ENCODE measurements around the gene ARL2BP. TPM values are rescaled to one million over a fixed set of nuclear protein-coding genes. Genes with fewer than 3 reads are reported as not detected.
"Not testable (repeated sequence)": the region's sequence is repeated elsewhere in the genome, so short reads cannot be mapped to it uniquely, and the experiment has no call there.

The ARL2BP gene
- total RNA-seq, result 10 to 100 TPM; 27.8 to 66.2 (median 51.0) TPM

DNA sequence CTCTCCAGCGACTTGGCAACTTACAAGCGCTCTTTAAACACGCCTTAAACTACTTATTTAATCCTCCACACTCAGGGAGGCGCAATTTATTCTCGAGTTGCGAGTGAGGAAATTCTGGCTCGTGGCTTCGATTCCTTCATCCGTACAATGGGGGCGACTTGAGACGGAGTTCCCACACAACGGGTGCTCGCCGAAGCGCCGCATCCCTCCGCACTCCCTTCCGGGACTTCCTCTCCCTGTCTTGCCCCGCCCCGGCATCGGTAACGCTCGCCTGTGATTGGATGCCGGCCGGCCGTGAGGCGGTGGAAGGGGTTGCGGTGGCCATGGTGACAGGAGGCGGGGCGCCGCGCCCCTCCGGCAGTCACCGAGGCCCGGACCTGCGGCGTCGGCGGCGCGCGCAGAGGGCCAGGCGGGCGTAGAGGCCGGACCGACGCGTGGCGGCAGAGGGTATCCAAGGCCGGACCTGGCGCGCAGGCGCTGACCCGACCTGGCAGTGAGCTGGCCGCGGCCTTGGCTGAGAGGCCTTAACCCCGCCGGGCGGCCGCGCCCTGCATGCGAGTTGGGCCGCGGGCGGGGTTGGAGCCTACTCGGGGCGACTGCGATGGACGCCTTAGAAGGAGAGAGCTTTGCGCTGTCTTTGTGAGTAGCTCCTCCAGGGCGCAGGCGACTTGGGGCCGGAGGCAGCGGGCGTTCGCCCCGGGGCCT, at the start of gene ARL2BP:
TSS of gene ARL2BP (plus strand) at position 493 of the 705 bp plus-strand sequence. CDS start at position 602, 109 bp downstream.
- no peaks in the 10 kb centered on the region for H3K27me3 ChIP-seq
- peak within 1 kb of the TSS; percentile 92 for H3K4me3 ChIP-seq

DNA sequence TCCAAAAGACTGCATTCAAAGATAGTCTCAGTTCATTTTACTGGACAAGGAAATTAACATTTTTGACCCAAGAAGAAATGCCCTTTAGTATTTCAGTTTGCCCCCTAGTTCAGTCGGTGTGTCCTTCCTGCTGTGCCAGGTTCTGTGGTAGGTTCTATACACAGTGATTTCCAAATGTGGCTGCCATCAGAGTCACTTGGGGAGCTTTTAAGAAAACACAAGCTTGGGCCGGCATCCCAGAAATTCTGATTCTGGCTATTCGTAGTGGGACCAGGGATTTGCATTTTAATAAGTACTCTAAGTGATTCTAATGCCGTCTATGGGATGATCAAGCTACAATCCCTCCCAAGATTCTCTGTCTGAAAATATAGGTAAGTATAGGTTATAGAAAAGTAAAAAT, 48.8 kb upstream of the ARL2BP start:
- 70% methylated on average over 4 of the region's 4 CpGs for WGBS
- Histone ChIP-seq H3K4me1 (peaks cover 14% of the 10 kb centered on the region), H3K27me3 (no peaks in the 10 kb centered on the region), H3K27ac (no peak overlapping the region), H3K9me3 (no peaks in the 10 kb centered on the region), H3K36me3 (no peaks in the 10 kb centered on the region), H3K4me3 (no peak overlapping the region)
- no peak for TF ChIP-seq POLR2A (IDR thresholded peaks at IDR 0.05)
- TF ChIP-seq POLR2AphosphoS5 (IDR thresholded peaks at IDR 0.05), result no peak
- TF ChIP-seq EP300 (IDR thresholded peaks at IDR 0.05), result no peak
- TF ChIP-seq, protein P1, sequence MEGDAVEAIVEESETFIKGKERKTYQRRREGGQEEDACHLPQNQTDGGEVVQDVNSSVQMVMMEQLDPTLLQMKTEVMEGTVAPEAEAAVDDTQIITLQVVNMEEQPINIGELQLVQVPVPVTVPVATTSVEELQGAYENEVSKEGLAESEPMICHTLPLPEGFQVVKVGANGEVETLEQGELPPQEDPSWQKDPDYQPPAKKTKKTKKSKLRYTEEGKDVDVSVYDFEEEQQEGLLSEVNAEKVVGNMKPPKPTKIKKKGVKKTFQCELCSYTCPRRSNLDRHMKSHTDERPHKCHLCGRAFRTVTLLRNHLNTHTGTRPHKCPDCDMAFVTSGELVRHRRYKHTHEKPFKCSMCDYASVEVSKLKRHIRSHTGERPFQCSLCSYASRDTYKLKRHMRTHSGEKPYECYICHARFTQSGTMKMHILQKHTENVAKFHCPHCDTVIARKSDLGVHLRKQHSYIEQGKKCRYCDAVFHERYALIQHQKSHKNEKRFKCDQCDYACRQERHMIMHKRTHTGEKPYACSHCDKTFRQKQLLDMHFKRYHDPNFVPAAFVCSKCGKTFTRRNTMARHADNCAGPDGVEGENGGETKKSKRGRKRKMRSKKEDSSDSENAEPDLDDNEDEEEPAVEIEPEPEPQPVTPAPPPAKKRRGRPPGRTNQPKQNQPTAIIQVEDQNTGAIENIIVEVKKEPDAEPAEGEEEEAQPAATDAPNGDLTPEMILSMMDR (IDR thresholded peaks at IDR 0.05), result no peak
- no peak for DNase-seq (ENCODE audit: low spot score in 2 of 2)

More for the DNA sequence above, at the start of gene ARL2BP:
- no peaks in the 10 kb centered on the region for H3K9me3 ChIP-seq
- peaks cover 25% of the 10 kb centered on the region for H3K4me1 ChIP-seq
- TF ChIP-seq EP300 (IDR thresholded peaks at IDR 0.05) (no peak), POLR2AphosphoS5 (IDR thresholded peaks at IDR 0.05) (peak in 1 of 3 donors; percentile 63), POLR2A (IDR thresholded peaks at IDR 0.05) (peak; percentile 50 to 60)
- peak; percentile 99 for DNase-seq (ENCODE audit: low spot score in 2 of 2)
- 0% methylated on average over 43 of the region's 77 CpGs for WGBS
- H3K36me3 ChIP-seq, result peaks cover 32% of the 10 kb centered on the region
- peak within 1 kb of the TSS; percentile 95 for H3K27ac ChIP-seq

DNA sequence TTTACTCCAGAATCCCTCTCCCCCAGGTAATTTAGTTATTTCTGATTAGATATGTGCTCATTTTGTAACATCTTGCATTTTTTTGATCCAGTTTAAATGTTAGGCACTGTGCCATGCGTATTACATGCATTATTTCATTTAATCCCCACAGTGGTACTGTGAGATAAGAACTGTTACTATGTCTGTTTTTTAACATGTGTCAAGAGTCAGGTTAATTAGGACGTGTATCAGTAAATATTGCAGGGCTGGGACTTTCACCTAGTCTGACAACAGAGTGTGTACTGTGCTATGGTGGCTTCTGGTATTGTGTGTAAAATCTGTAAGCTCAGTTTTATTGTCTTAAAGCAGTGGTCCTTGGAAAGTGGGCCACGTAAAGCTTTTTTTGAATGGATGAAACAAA, 48.3 kb upstream of the ARL2BP start:
- Histone ChIP-seq H3K4me3 (no peak overlapping the region), H3K36me3 (no peaks in the 10 kb centered on the region), H3K27me3 (no peaks in the 10 kb centered on the region), H3K9me3 (no peaks in the 10 kb centered on the region), H3K4me1 (peaks cover 9% of the 10 kb centered on the region), H3K27ac (no peak overlapping the region)
- no peak for DNase-seq (ENCODE audit: low spot score in 2 of 2)
- no peak for TF ChIP-seq EP300 (IDR thresholded peaks at IDR 0.05)
- no peak for TF ChIP-seq POLR2AphosphoS5 (IDR thresholded peaks at IDR 0.05)
- TF ChIP-seq, protein P1 (IDR thresholded peaks at IDR 0.05), result no peak
- TF ChIP-seq POLR2A (IDR thresholded peaks at IDR 0.05), result no peak
- 74% methylated on average over 3 of the region's 3 CpGs for WGBS

DNA sequence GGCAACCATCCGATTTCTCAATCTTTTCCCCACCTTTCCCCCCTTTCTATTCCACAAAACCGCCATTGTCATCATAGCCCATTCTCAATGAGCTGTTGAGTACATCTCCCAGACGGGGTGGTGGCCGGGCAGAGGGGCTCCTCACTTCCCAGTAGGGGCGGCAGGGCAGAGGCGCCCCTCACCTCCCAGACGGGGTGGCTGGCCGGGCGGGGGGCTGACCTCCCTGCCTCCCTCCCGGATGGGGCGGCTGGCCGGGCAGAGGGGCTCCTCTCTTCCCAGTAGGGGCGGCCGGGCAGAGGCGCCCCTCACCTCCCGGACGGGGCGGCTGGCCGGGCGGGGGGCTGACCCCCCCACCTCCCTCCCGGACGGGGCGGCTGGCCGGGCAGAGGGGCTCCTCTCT, 44.7 kb upstream of the ARL2BP start:
- not testable (repeated sequence) for H3K9me3 ChIP-seq; H3K36me3 ChIP-seq; H3K4me1 ChIP-seq; H3K4me3 ChIP-seq; DNase-seq (ENCODE audit: low spot score in 2 of 2); H3K27me3 ChIP-seq; H3K27ac ChIP-seq
- WGBS, result 92% methylated on average over 12 of the region's 24 CpGs

DNA sequence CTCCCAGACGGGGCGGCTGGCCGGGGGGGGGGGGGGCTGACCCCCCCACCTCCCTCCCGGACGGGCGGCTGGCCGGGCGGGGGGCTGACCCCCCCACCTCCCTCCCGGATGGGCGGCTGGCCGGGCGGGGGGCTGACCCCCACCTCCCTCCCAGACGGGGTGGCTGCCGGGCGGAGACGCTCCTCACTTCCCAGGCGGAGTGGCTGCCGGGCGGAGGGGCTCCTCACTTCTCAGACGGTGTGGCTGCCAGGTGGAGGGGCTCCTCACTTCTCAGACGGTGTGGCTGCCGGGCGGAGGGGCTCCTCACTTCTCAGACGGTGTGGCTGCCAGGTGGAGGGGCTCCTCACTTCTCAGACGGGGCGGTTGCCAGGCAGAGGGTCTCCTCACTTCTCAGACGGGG, 44.1 kb upstream of the ARL2BP start:
- not testable (repeated sequence) for H3K9me3 ChIP-seq; H3K27ac ChIP-seq; DNase-seq (ENCODE audit: low spot score in 2 of 2)

DNA sequence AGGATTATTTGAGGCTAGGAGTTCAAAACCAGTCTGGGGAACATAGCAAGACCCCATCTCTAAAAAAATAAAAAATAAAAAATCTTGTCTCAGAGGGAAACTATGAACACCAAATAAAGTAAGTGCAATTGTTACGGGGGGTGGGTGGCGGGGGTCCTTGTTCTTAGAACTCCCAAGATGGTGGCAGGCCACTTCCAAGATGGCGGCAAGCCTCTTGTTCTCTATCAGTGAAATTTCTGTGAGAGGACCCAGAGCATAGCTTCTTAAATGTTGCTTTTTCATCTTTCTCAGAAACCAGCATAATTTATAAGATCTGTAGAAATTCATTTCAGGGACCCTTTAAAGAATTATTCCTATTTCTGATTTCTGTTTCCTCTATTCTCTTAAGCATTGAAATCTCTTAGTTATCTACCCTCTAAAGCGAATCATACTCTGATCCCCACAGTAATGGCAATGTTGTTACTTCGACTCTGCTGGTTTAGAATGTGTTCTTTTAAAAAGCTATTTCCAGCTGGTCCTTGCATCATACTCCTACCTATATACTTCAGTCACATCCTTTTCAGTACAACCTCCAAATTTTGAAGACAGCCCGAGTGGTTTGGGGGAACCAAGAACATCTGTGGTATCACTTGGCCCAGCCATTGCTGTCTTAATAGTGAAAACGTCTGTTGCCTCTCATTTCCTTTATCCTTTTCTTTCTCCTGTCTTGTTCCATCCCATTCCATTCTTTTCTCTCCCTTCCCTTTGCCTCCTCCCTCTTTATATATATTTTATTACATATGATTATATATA, 42.8 kb upstream of the ARL2BP start:
- no peak for DNase-seq (ENCODE audit: low spot score in 2 of 2)
- TF ChIP-seq EP300 (IDR thresholded peaks at IDR 0.05) (no peak), POLR2A (IDR thresholded peaks at IDR 0.05) (no peak), POLR2AphosphoS5 (IDR thresholded peaks at IDR 0.05) (no peak)
- TF ChIP-seq, protein P1 (IDR thresholded peaks at IDR 0.05), result no peak
- H3K36me3 ChIP-seq, result peaks cover 26% of the 10 kb centered on the region
- H3K27me3 ChIP-seq, result no peaks in the 10 kb centered on the region
- H3K27ac ChIP-seq, result no peak overlapping the region
- no peaks in the 10 kb centered on the region for H3K9me3 ChIP-seq
- WGBS, result 92% methylated on average over 7 of the region's 7 CpGs
- H3K4me3 ChIP-seq, result no peak overlapping the region
- H3K4me1 ChIP-seq, result no peaks in the 10 kb centered on the region

More for the DNA sequence above, 44.1 kb upstream of the ARL2BP start:
- H3K36me3 ChIP-seq, result peaks cover 13% of the 10 kb centered on the region
- not testable (repeated sequence) for H3K4me1 ChIP-seq, H3K4me3 ChIP-seq, H3K27me3 ChIP-seq
- 93% methylated on average over 12 of the region's 27 CpGs for WGBS

Measured in suprapubic skin (tissue), 4 donors.